ENCODE data around the gene MBNL1.

The MBNL1 gene

DNA sequence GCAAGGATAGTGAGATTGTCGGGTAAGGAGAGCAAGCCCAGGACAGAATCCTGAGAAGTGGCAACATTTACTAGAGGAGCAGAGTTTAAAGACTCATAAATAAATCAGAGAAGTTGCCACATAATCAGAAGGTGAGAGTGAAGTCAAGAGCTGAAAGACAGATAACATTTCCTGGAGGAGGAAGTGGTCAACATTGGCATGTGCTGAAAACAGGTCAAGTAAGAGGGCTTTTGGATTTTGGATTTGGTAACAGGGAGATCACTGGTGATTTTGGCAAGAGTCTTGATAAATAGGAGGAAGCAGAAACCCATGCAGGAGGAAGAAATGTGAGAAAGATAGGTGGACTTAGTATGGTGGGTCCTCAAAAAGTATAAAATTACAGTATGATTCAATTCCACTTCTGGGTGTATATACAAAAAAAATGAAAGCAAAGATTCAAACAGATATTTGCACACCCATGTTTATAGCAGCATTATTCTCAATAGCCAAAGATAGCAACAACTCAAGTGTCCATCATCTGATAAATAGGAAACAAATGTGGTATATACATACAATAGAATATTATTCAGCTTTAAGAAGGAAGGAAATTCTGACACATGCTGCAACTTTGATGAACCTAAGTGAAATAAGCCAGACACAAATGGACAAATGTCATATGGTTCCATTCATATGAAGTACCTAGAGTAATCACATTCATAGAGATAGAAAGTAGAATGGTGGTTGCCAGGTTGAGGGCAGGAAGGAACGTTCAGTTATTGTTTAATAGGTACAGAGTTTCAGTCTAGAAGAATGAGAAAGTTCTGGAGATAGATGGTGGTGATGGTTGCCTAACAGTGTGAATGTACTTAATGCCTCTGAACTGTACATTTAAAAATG lies 27.3 kb upstream of the MBNL1 start:
- peaks cover 5% of the 10 kb centered on the region for H3K9me3 Mint-ChIP-seq
- peak overlapping the region; percentile 96 for H3K27ac Mint-ChIP-seq
- peaks cover 11% of the 10 kb centered on the region for H3K36me3 Mint-ChIP-seq (ENCODE audit: low read depth)
- no peaks in the 10 kb centered on the region for H3K27me3 Mint-ChIP-seq
- peaks cover 75% of the 10 kb centered on the region for H3K4me1 Mint-ChIP-seq (ENCODE audit: low read depth)
- H3K4me3 Mint-ChIP-seq = peak overlapping the region; percentile 91

DNA sequence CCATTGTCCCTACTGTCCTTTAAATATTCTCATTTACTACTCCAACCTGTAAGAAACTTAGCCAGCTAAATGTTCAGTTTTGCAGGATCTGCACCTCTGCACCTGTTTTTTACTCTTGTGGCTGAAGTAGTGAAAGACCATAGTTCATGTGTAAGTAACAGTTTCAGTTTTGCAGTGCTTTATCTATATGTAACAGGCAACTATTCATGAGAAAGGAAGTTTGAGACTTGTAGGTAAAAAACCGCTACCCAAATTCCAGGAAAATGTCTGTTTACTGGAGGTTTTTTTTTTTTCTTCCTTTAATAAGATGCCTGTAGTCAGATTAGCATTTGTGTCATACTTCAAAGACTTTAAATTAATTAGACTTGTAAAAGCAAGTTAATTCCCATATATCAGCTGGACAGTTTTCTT lies 25.4 kb upstream of the MBNL1 start:
- Mint-ChIP-seq H3K36me3 (ENCODE audit: low read depth) (no peaks in the 10 kb centered on the region), H3K27ac (peak overlapping the region; percentile 96), H3K27me3 (no peaks in the 10 kb centered on the region), H3K4me1 (ENCODE audit: low read depth) (peaks cover 68% of the 10 kb centered on the region), H3K9me3 (no peaks in the 10 kb centered on the region), H3K4me3 (peak overlapping the region; percentile 91)

DNA sequence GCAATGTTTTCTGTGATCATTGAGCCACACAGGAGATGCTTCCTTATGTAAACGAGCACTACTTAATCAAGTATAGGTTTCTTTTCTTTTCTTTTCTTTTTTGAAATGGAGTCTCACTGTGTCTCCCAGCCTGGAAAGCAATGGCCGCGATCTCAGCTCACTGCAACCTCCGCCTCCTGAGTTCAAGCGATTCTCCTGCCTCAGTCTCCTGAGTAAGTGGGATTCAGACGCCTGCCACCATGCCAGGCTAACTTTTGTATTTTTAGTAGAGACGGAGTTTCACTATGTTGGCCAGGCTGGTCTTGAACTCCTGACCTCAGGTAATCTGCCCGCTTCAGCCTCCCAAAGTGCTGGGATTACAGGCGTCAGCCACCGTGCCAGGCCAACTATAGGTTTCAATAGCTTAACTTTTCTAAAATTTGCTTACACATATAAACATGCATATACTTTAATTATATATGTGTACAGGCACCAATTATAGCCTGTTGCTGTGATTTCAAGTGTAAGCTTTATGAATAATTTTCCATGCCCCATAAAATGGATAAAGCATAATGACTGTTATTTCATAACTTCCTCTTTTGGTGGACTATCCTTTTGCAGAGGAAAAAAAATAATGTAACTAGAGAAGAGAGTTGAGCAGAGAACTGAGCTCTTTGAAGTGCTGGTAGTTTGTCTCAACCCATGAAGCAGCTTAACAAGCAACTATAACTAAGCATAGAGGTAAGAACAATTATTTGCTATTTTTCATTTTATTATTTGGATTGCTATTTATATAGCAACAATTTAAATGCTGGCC lies 24.8 kb upstream of the MBNL1 start:
- H3K4me1 Mint-ChIP-seq (ENCODE audit: low read depth) = peaks cover 63% of the 10 kb centered on the region
- H3K9me3 Mint-ChIP-seq = no peaks in the 10 kb centered on the region
- peak overlapping the region; percentile 96 for H3K27ac Mint-ChIP-seq
- no peaks in the 10 kb centered on the region for H3K36me3 Mint-ChIP-seq (ENCODE audit: low read depth)
- H3K4me3 Mint-ChIP-seq = peak overlapping the region; percentile 91
- no peaks in the 10 kb centered on the region for H3K27me3 Mint-ChIP-seq

DNA sequence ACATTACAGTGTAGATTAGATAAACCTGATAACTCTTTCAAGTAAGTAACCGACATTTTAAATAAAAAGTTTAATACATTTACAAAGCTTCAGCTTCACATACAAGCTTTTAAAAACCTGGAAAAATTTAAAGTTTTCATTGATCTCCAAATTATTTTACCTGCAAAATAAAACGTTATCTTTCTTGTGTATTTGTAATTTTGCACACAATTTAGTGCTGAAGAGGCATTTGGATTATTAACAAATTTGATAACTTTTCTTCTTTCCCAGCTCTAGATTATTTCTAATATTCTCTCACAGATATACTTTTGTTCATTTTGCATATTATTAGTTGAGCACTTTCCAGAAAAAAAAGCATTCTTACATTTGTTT lies 24.2 kb upstream of the MBNL1 start:
- H3K27me3 Mint-ChIP-seq = no peaks in the 10 kb centered on the region
- peaks cover 62% of the 10 kb centered on the region for H3K4me1 Mint-ChIP-seq (ENCODE audit: low read depth)
- no peaks in the 10 kb centered on the region for H3K36me3 Mint-ChIP-seq (ENCODE audit: low read depth)

DNA sequence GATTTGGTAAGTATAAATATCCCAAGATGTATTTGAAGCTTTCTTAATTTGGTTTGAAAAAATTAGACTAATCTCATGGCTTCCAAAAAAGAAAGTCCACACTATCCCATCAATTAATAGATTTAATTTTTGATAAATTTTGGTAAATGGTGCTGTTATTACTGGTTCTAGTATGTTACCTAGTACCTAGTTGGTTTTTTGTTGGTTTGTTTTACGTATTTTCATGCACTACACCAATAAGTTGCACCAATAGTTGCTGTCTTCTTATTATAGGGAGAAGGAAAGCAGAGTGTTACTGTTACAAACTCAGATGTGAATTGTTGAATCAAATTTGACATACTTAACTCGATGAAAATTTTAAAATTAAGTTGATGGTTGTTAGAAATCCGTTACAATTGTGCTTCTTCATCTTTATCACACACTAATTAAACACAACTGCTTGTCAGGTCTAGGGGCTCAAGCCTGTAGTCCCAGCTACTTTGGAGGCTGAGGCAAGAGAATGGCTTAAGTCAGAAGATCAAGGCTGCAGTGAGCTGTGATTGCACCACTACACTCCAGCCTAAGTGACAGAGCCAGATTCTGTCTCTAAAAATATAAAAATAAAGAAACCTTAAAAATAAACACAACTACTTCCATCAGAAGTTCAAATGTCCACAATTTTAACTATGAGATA lies 23.1 kb upstream of the MBNL1 start:
- no peaks in the 10 kb centered on the region for H3K36me3 Mint-ChIP-seq (ENCODE audit: low read depth)
- no peaks in the 10 kb centered on the region for H3K9me3 Mint-ChIP-seq
- H3K4me1 Mint-ChIP-seq (ENCODE audit: low read depth) = peaks cover 52% of the 10 kb centered on the region
- H3K4me3 Mint-ChIP-seq = peak overlapping the region; percentile 81
- no peaks in the 10 kb centered on the region for H3K27me3 Mint-ChIP-seq
- peak overlapping the region; percentile 88 for H3K27ac Mint-ChIP-seq

More for the DNA sequence above, 24.2 kb upstream of the MBNL1 start:
- Mint-ChIP-seq H3K4me3 (peak overlapping the region; percentile 91), H3K9me3 (no peaks in the 10 kb centered on the region), H3K27ac (peak overlapping the region; percentile 96)

DNA sequence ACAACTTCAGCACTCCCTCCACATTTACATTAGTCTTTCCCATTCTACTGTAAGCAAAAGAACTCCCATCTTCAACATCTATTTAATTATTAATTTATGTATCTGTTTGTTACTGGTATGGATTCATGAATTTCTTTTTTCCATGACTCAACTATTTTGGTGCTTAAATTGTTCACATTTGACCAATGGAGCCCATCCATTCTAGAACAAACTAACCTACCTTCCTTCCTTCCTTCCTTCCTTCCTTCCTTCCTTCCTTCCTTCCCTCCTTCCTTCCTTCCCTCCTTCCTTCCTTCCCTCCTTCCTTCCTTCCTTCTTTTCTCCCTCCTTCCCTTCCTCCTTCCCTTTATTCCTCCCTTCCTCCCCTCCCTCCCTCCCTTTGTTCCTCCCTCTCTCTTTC lies 16.8 kb upstream of the MBNL1 start:
- Mint-ChIP-seq H3K9me3 (no peaks in the 10 kb centered on the region), H3K4me1 (ENCODE audit: low read depth) (peaks cover 70% of the 10 kb centered on the region), H3K36me3 (ENCODE audit: low read depth) (no peaks in the 10 kb centered on the region), H3K4me3 (peak overlapping the region; percentile 15), H3K27ac (peak overlapping the region; percentile 92), H3K27me3 (no peaks in the 10 kb centered on the region)

DNA sequence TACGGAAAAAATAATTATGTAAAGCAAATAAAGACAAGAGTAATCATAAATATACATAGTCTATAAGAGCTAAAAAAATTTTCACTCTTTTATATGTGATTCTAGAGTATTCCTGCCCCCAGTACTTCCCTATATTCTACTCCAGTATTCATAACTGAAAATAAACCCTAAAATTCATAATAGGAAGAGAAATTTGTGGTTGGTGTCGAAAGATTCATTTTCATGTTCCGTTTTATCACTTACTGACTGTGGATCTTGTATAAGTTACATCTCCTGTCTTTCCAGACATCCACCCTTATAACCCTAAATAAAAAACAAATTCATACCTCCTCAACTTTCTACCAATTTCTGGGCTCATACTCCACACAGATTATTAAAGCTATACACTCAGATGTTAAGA lies 16.0 kb upstream of the MBNL1 start:
- peaks cover 76% of the 10 kb centered on the region for H3K4me1 Mint-ChIP-seq (ENCODE audit: low read depth)
- no peaks in the 10 kb centered on the region for H3K9me3 Mint-ChIP-seq
- peak overlapping the region; percentile 68 for H3K4me3 Mint-ChIP-seq
- no peaks in the 10 kb centered on the region for H3K27me3 Mint-ChIP-seq
- no peaks in the 10 kb centered on the region for H3K36me3 Mint-ChIP-seq (ENCODE audit: low read depth)
- peak overlapping the region; percentile 92 for H3K27ac Mint-ChIP-seq

DNA sequence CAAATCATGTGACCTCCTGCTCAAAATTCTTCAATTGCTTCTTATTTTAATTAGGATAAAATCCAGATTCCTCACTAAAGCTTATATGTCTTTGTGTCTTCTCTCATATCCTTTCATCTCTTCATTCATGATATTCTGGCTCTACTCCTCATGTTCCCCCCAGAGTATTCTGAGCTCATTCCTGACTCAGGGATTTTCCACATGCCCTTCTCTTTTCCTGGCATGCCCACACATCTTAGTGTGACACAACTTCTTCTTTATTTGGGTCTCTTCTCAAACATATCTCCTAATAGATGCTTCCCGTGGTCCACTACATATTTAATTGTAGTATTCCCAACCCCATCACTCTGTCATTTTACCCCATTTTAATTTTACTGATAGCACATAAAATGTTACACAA lies 15.2 kb upstream of the MBNL1 start:
- Mint-ChIP-seq H3K27me3 (no peaks in the 10 kb centered on the region), H3K4me1 (ENCODE audit: low read depth) (peaks cover 78% of the 10 kb centered on the region), H3K27ac (peak overlapping the region; percentile 92), H3K4me3 (peak overlapping the region; percentile 68), H3K36me3 (ENCODE audit: low read depth) (no peaks in the 10 kb centered on the region), H3K9me3 (no peaks in the 10 kb centered on the region)

DNA sequence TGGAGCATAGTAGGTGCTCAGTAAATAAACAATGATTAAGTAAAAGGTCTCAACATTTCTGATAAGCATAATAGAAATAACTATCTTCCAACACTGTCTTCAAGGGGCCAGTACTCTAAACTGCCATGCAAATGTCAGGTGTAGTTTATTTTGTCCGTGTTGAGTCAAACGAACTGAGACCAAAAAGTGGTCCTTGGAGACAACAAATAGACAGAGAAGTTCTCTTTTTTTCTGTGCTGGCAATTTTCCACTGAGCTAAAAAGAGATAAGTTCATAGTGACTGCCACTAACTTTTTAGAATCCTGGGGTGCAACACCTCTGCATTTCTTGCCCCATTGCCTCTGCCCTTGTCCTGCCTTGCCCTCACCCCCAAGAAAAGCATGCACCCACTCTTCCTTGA lies 14.7 kb upstream of the MBNL1 start:
- no peaks in the 10 kb centered on the region for H3K27me3 Mint-ChIP-seq
- no peaks in the 10 kb centered on the region for H3K9me3 Mint-ChIP-seq

DNA sequence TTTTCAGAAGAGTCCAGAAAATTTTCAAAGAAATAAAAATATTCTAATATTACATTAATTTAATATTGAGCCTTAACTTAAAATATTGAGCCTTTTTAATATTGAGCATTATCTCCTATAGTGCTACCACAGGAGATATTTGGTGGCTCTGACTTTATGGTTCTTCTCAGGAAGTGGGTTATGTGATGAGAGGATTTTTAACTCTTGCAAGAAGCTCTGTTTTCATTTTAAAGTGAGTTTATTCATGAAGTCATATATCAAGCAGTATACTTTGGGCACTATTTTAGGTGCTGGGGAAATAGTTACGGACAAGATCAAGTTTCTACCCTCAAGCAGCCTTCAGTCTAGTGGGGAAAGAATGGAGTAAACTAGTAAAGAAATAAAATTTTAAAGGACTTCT lies 13.4 kb upstream of the MBNL1 start:
- Mint-ChIP-seq H3K27ac (peak overlapping the region; percentile 98), H3K9me3 (no peaks in the 10 kb centered on the region), H3K4me3 (peak overlapping the region; percentile 68), H3K27me3 (no peaks in the 10 kb centered on the region), H3K4me1 (ENCODE audit: low read depth) (peaks cover 95% of the 10 kb centered on the region), H3K36me3 (ENCODE audit: low read depth) (no peaks in the 10 kb centered on the region)

More for the DNA sequence above, 14.7 kb upstream of the MBNL1 start:
- Mint-ChIP-seq H3K4me3 (peak overlapping the region; percentile 68), H3K27ac (peak overlapping the region; percentile 92), H3K4me1 (ENCODE audit: low read depth) (peaks cover 83% of the 10 kb centered on the region), H3K36me3 (ENCODE audit: low read depth) (no peaks in the 10 kb centered on the region)

DNA sequence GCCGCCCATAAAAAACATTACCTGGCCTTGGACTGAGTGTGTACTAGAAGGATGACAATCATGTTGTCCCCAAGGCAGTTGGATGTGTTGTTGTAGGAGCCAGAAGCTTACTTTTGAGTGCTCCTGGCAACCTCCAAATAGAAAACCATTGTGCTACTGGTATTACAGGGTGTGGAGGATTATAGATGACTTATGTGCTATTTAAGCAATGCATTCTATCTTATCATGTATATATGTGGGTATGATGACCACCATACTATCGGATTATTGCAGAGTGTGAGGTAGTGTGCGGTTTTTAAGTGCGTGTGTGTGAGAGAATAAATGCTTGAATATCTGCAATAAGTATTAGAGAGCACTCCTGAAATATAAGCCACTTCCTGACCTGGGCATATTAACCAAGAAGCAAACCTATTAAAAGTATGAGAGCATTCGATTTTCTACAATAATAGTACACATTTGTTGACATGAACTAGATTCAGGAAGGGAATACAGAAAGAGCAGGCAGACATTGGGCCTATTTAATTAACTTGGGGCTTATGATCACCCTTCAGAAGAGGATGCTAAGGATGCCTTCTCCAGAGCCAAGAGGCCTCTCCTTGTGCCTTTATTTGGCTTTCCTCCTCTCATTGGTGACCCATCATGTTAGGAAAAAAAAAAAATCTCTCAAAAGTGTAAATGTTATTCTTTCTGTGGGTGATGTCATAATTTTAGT lies 11.7 kb upstream of the MBNL1 start:
- peaks cover 98% of the 10 kb centered on the region for H3K4me1 Mint-ChIP-seq (ENCODE audit: low read depth)
- H3K27ac Mint-ChIP-seq = peak overlapping the region; percentile 98
- no peaks in the 10 kb centered on the region for H3K9me3 Mint-ChIP-seq
- peak overlapping the region; percentile 79 for H3K4me3 Mint-ChIP-seq
- no peaks in the 10 kb centered on the region for H3K36me3 Mint-ChIP-seq (ENCODE audit: low read depth)
- H3K27me3 Mint-ChIP-seq = no peaks in the 10 kb centered on the region

DNA sequence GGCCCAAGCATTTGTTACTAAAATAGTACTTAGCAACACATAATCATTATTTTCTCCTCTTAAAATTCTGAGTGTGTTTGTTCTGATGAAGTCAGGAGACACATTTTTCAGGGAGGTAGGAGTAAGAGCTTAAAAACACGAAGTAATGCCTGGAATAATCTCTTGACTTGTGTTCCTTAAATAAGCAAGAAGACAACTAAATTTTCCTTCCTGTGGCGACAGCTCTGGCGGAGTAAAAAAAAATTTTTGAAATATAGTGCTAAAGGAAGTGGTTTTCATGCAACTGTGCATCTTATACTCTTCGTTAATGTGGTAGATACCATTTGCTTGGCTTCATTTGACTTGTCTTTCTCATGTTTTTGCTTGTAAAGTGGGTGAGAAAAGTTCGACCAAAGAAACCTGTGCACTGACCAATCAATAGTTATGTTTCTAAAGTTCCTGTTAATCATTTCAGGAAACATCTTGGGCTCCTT lies 11.1 kb upstream of the MBNL1 start:
- H3K4me1 Mint-ChIP-seq (ENCODE audit: low read depth) = peaks cover 97% of the 10 kb centered on the region
- peak overlapping the region; percentile 79 for H3K4me3 Mint-ChIP-seq
- H3K27ac Mint-ChIP-seq = peak overlapping the region; percentile 98
- H3K27me3 Mint-ChIP-seq = no peaks in the 10 kb centered on the region
- H3K9me3 Mint-ChIP-seq = no peaks in the 10 kb centered on the region
- no peaks in the 10 kb centered on the region for H3K36me3 Mint-ChIP-seq (ENCODE audit: low read depth)

DNA sequence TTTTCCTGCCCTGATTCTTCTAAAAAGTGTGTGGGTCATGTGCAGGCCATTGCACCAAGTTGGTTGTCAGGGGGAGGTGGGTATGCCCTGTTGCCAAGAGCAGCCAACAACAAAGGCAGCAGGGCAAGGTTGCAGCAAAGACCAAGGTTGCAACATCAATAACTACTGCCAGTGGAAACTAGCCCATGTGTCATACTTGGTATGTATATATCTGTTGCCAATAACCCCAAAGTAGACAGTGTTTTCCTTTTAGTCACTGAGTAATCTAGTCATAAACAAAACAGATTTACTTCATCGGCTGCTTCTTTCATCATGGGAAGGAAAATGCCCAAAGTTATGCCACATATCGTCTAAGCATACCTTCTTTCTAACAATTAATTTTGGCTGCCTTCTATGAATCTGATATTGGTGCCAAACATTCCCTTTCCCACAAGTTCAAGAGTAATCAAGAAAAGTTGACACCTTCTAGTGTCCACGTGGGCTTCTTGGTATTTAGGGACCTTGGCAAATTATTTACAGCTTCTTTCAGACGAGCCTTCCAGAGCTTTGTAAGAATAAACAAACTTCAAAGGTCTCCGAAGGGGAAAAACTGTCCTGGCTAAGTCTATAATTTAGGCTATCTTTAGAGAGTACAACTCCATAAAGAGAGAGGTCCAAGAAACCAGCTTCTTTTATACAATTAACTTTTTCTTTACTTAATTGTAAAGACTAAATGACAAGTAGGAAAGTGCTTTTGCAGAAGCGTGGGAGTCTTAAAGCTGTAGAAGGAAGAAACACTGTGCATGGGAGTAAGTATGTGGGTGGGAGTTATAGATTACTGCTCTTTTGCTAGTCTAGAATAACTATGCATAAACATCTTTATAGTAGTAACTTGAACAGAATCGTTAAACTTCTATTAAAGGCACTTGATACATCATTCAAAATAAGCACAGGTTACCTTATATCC lies 10.0 kb upstream of the MBNL1 start:
- Mint-ChIP-seq H3K27me3 (no peaks in the 10 kb centered on the region), H3K4me3 (peak overlapping the region; percentile 70), H3K9me3 (no peaks in the 10 kb centered on the region), H3K4me1 (ENCODE audit: low read depth) (peaks cover 93% of the 10 kb centered on the region), H3K27ac (peak overlapping the region; percentile 97), H3K36me3 (ENCODE audit: low read depth) (peaks cover 4% of the 10 kb centered on the region)

Measured in stimulated activated naive CD8-positive, alpha-beta T cell treated with anti-CD3 and anti-CD28 coated beads, Interleukin-15, Interleukin-2, amounts not matched to agents 100 ng/mL and 50 ng/mL, for 24 hours (primary cell).